Adrenal gland (tissue), 5 donors: ENCODE measurements around the gene PRKCH.

Experiments used
- POLR2A ChIP-seq, 2 donors: fragments of 450-650 bp; IDR thresholded peaks; one replicate each; pipeline ENCODE4 v1.6.1; 2017; ENCODE audit warnings: antibody characterized with exemption in 2 of 2, mild to moderate bottlenecking in 2 of 2, moderate library complexity in 1 of 2
- TF ChIP-seq, protein P1 (sequence below), 6 experiments: fragments of 450-650 bp in 4 of 6; fragments of 200-600 bp in 2 of 6; sonication (generic) in 1 of 6; IDR thresholded peaks; 1 replicate in 5 of 6; 2 replicates in 1 of 6; pipeline versions ENCODE4 v1.5.1 to v1.8.0; 2016 to 2021; ENCODE audit warnings: antibody characterized with exemption in 6 of 6, mild to moderate bottlenecking in 2 of 6, moderate library complexity in 1 of 6
- donor health status: DM: no; HTN: no; CAD: no.

DNA sequence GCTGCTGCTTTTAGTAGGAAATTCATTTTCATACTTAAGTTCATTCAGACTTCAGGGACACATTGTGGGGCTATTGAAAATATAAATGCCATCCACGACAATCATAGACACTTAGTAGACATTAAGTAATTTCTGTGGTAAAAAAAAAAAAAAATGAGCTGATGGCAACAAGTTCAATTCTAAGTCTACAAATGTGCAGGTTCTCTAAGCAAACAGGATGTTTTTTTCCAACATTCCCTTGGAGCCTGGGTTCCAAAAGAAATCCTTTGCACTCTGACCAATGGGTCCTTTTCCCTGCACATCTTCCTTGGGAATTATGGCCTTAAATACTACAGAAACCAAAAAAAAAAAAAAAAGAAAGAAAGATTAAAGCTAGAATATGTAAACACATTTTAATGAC lies 198.4 kb downstream of the PRKCH start:
- no peak for TF ChIP-seq POLR2A (IDR thresholded peaks at IDR 0.05)
- TF ChIP-seq, protein P1, sequence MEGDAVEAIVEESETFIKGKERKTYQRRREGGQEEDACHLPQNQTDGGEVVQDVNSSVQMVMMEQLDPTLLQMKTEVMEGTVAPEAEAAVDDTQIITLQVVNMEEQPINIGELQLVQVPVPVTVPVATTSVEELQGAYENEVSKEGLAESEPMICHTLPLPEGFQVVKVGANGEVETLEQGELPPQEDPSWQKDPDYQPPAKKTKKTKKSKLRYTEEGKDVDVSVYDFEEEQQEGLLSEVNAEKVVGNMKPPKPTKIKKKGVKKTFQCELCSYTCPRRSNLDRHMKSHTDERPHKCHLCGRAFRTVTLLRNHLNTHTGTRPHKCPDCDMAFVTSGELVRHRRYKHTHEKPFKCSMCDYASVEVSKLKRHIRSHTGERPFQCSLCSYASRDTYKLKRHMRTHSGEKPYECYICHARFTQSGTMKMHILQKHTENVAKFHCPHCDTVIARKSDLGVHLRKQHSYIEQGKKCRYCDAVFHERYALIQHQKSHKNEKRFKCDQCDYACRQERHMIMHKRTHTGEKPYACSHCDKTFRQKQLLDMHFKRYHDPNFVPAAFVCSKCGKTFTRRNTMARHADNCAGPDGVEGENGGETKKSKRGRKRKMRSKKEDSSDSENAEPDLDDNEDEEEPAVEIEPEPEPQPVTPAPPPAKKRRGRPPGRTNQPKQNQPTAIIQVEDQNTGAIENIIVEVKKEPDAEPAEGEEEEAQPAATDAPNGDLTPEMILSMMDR (IDR thresholded peaks at IDR 0.05) = no peak
